Measurements from ENCODE around the gene ESM1. TPM values are rescaled to one million over a fixed set of nuclear protein-coding genes. Genes with fewer than 3 reads are reported as not detected.
A peak's percentile ranks its signal among the peaks of the same experiment; 100 is the strongest.
"Not testable (repeated sequence)": the region's sequence is repeated elsewhere in the genome, so short reads cannot be mapped to it uniquely, and the experiment has no call there.

Gene ESM1, protein sequence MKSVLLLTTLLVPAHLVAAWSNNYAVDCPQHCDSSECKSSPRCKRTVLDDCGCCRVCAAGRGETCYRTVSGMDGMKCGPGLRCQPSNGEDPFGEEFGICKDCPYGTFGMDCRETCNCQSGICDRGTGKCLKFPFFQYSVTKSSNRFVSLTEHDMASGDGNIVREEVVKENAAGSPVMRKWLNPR
- total RNA-seq (not detected), polyA plus RNA-seq (under 1 TPM in 2 of 3 donors, not detected in 1; 0.11 to 0.59 TPM), total RNA-seq (0 to 0.07 (median 0) reads per million in 6 experiments)

DNA sequence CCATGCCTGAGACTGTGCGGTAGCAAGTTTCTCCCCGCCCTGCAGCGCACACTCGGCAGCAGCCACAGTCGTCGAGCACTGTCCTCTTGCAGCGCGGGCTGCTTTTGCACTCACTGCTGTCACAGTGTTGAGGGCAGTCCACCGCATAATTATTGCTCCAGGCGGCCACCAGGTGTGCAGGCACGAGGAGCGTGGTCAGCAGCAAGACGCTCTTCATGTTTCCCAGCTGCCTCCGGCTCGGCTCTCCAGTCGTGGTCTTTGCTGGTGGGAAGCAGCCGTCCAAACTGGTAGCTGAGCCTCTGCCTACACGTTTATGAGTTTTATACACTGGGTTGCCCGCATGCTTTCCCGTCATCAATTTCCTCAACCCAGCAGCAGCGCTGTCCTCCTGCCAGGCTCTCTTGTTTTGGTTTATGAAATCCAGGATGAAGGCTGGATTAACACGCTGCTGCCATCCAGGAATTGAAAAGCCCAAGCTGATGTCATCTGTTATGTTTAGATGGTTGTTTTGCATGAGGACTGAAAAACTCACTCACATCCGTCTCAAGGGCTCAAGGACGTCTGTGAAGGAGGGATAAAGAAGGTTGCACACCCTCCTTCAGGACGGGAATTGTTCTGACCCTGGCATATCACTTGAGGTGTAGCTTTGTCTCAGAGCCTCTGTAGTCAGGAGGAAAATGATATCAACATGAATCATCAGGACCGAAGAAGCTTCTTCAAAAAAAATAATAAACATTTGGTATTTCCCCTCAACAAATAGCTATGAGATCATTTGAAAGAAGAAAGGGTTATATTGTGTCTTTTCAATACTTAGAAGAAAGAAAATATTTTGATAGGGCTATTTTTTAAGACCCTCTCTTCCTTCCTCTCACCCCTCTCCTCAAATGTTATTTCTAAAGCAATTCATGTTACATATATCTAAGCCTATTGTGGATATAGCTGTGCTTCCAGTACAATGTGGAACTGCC, at the start of gene ESM1:
Gene ESM1 (minus strand): TSS at position 293 of the 968 bp plus-strand sequence. CDS start 76 bp downstream, at position 217.
- H3K27ac Mint-ChIP-seq = peak within 1 kb of the TSS in 1 of 10 donors; percentile 29
- no peaks in the 10 kb centered on the region for H3K36me3 Mint-ChIP-seq
- H3K4me1 Mint-ChIP-seq = peaks cover 17 to 43% (median 39%) of the 10 kb centered on the region in 4 donors
- H3K9me3 Mint-ChIP-seq = no peaks in the 10 kb centered on the region
- H3K4me3 Mint-ChIP-seq = peak within 1 kb of the TSS in 9 of 10 donors; percentile 15 to 68 (median 40)
- H3K27me3 Mint-ChIP-seq = peaks cover 0 to 11% (median 6%) of the 10 kb centered on the region in 5 donors
- peak in 1 of 2 donors; percentile 50 for ATAC-seq
- no peak for DNase-seq
- POLR2A ChIA-PET = interaction anchor here (1.0 kb wide), 1 partner anchor 41 kb away, joined by 4 read pairs; no protein-coding TSS in a partner anchor

DNA sequence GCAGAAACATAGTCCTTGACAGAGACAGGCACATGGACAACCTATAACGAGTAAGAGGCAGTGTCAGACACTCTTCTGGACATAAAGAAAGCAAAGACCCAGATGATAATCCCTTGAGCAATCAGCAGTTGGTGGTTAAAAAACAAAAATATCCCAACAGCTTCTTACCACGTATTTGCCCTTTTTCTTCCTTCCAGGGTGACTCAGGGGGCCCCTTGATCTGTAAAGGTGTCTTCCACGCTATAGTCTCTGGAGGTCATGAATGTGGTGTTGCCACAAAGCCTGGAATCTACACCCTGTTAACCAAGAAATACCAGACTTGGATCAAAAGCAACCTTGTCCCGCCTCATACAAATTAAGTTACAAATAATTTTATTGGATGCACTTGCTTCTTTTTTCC, 48.2 kb upstream of the ESM1 start:
- H3K27me3 Mint-ChIP-seq = no peaks in the 10 kb centered on the region
- POLR2A ChIA-PET = no interaction called here
- H3K4me3 Mint-ChIP-seq = no peak overlapping the region
- peaks cover 0 to 2% (median 0%) of the 10 kb centered on the region in 9 donors for H3K9me3 Mint-ChIP-seq
- peaks cover 22 to 50% (median 44%) of the 10 kb centered on the region in 4 donors for H3K4me1 Mint-ChIP-seq
- H3K27ac Mint-ChIP-seq = peak overlapping the region in 3 of 10 donors; percentile 7 to 16 (median 15)
- H3K36me3 Mint-ChIP-seq = no peaks in the 10 kb centered on the region
- ATAC-seq (no peak), DNase-seq (no peak)

DNA sequence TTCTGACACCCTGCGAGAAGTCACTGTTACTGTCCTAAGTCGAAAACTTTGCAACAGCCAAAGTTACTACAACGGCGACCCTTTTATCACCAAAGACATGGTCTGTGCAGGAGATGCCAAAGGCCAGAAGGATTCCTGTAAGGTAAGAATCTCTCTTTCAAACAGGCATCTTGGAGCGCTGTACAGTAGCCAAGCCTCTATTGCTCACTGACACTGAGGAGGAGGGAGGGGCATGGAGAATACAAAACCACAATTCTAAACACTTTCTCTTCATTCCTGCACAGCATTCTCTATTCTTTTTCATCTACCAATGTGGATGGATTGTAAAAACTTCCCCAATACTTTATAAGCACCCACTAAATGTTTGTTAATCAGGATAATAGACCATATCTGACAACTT, 46.1 kb upstream of the ESM1 start:
- ATAC-seq (no peak), DNase-seq (no peak)
- H3K36me3 Mint-ChIP-seq = no peaks in the 10 kb centered on the region
- H3K4me3 Mint-ChIP-seq = no peak overlapping the region
- POLR2A ChIA-PET = no interaction called here
- peak overlapping the region in 1 of 10 donors; percentile 20 for H3K27ac Mint-ChIP-seq
- H3K9me3 Mint-ChIP-seq = peaks cover 0 to 2% (median 0%) of the 10 kb centered on the region in 9 donors
- peaks cover 28 to 50% (median 44%) of the 10 kb centered on the region in 4 donors for H3K4me1 Mint-ChIP-seq
- no peaks in the 10 kb centered on the region for H3K27me3 Mint-ChIP-seq

DNA sequence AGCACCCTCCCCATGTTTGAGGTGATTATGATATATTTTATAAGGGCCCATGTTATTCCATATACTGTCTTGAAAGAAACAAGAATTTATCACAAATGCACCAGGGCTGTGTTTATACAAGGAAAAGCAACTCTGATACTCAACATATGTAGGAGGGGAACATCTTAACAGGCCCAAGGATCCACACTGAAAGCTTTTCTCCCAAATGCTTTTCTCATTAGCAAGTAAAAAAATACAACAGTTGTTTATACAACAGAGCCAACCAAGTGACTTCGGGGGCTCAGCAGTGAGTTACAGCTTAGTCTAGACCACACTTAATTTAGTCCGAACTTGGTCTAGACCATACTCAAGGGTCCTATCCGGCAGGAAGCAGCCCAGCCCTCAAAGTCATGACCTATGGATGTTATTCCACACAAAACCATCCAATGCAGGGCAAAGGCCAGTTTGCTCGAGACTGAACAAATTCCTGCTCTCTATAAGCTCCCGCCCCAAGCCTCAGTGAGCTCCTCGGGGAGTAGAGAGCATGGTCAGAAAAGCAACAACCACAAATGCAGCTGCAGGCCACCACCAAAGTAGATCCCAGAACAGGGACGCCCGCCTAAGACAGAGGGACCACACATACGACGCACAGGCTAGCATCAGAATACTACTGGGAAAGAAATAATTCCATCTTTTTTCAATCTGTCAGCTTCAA, 45.4 kb upstream of the ESM1 start:
- POLR2A ChIA-PET = no interaction called here
- no peaks in the 10 kb centered on the region for H3K27me3 Mint-ChIP-seq
- no peak for ATAC-seq
- no peaks in the 10 kb centered on the region for H3K36me3 Mint-ChIP-seq
- H3K4me1 Mint-ChIP-seq = peaks cover 29 to 54% (median 47%) of the 10 kb centered on the region in 4 donors
- H3K27ac Mint-ChIP-seq = peak overlapping the region in 3 of 10 donors; percentile 12 to 74 (median 42)
- DNase-seq = no peak
- H3K9me3 Mint-ChIP-seq = peaks cover 0 to 2% (median 0%) of the 10 kb centered on the region in 9 donors
- H3K4me3 Mint-ChIP-seq = no peak overlapping the region

DNA sequence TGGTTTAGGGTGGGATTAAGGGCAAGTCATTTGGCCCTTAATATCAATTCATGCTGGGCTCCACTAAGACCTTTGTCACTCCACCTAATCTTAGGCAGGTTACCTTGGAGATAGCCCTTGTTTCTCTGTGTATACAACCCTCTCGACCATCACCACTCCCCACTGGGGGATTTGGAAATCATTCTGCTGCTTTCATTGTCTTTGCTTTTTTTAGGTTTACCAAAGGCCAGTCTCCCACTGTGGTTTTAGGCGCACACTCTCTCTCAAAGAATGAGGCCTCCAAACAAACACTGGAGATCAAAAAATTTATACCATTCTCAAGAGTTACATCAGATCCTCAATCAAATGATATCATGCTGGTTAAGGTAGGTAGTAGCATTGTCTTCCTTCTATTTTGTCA, 44.8 kb upstream of the ESM1 start:
- H3K4me3 Mint-ChIP-seq = no peak overlapping the region

DNA sequence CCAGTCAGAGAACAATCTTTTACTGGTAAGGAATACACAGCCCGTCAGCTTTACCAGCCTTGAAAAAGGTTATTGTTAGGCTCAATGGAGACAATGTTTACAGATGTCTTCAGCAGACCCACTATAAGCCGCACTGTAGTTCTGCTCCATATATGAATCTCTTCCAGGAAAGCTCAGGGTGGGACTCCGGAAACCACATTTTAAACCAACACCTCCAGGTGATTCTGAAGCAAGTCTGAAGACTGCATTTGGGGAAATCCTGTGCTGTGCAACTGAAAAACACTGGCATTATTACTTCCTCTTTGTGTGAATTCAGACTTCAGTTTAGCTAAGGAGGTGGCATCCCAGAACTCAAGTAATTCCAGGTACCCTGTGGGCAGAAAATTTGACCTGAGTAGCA, 42.2 kb upstream of the ESM1 start:
- no peaks in the 10 kb centered on the region for H3K27me3 Mint-ChIP-seq
- H3K4me1 Mint-ChIP-seq = peaks cover 35 to 83% (median 70%) of the 10 kb centered on the region in 4 donors
- H3K9me3 Mint-ChIP-seq = peaks cover 0 to 2% (median 0%) of the 10 kb centered on the region in 9 donors
- POLR2A ChIA-PET = interaction anchor here (1.3 to 1.6 kb wide), 2 partner anchors 9 to 69 kb away, joined by 4 to 6 read pairs; no protein-coding TSS in a partner anchor
- peak; percentile 47 to 78 for ATAC-seq
- H3K27ac Mint-ChIP-seq = peak overlapping the region; percentile 9 to 91 (median 64)
- H3K36me3 Mint-ChIP-seq = no peaks in the 10 kb centered on the region
- H3K4me3 Mint-ChIP-seq = peak overlapping the region; percentile 13 to 81 (median 70)
- DNase-seq = peak in 2 of 10 donors; percentile 21 to 28

More for the DNA sequence above, 44.8 kb upstream of the ESM1 start:
- ATAC-seq = no peak
- peak overlapping the region in 3 of 10 donors; percentile 42 to 74 (median 56) for H3K27ac Mint-ChIP-seq
- no peak for DNase-seq
- H3K27me3 Mint-ChIP-seq = no peaks in the 10 kb centered on the region
- POLR2A ChIA-PET = no interaction called here
- no peaks in the 10 kb centered on the region for H3K36me3 Mint-ChIP-seq
- H3K9me3 Mint-ChIP-seq = peaks cover 0 to 2% (median 0%) of the 10 kb centered on the region in 9 donors
- peaks cover 31 to 59% (median 50%) of the 10 kb centered on the region in 4 donors for H3K4me1 Mint-ChIP-seq

DNA sequence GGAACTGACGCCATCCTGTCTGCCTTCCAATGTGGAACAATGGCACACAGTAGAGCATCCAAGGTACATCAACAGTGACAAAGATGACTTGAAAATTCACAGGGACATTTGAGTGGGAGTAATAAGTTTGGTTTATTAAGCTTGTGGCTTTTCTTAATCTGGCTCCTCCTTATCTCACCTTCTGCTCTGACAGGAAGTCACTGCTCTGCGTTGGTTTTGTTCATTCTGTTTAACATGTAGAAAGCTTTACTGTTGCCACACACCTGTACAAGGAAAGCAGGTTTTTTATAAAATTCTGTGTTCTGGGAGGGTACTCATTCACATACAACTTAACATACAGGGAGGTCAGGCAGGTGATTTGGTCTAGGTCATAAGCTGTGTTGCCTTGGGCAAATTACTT, 37.1 kb upstream of the ESM1 start:
- Mint-ChIP-seq H3K36me3 (no peaks in the 10 kb centered on the region), H3K9me3 (peaks cover 0 to 3% (median 0%) of the 10 kb centered on the region in 9 donors), H3K4me3 (peak overlapping the region in 7 of 10 donors; percentile 2 to 55 (median 36)), H3K4me1 (peaks cover 24 to 70% (median 52%) of the 10 kb centered on the region in 4 donors), H3K27ac (peak overlapping the region in 6 of 10 donors; percentile 0 to 83 (median 20)), H3K27me3 (no peaks in the 10 kb centered on the region)
- POLR2A ChIA-PET = interaction anchor here (0.9 to 1.6 kb wide), 5 partner anchors 15 to 82 kb away, joined by 3 to 7 read pairs (median 4); no protein-coding TSS in a partner anchor
- ATAC-seq (peak; percentile 46 to 54), DNase-seq (peak in 3 of 10 donors; percentile 8 to 19 (median 19))

DNA sequence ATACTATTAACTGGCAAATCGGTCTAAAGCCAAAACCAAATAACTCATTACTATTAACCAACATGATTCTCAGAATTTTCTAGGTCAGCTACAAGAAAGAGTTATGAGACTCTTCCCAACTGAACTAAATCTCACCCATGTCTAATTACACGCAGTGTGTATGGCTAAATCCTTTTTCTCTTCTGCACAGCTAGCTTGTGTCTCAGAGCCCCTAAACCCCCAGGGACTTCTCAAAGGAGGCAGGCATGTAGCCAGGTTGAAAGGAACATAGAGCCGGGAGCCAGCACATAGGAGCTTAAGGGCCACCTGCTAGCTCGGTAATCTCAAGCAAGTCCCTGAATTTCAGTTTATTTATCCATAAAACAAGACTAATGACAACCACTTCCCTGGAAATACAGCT, 36.4 kb upstream of the ESM1 start:
- DNase-seq (no peak), ATAC-seq (no peak)
- H3K27ac Mint-ChIP-seq = peak overlapping the region in 3 of 10 donors; percentile 0 to 93 (median 0)
- H3K36me3 Mint-ChIP-seq = no peaks in the 10 kb centered on the region
- H3K4me3 Mint-ChIP-seq = peak overlapping the region in 3 of 10 donors; percentile 2 to 55 (median 44)
- no peaks in the 10 kb centered on the region for H3K27me3 Mint-ChIP-seq
- H3K9me3 Mint-ChIP-seq = peaks cover 0 to 3% (median 0%) of the 10 kb centered on the region in 9 donors
- peaks cover 20 to 64% (median 46%) of the 10 kb centered on the region in 4 donors for H3K4me1 Mint-ChIP-seq
- POLR2A ChIA-PET = interaction anchor here (0.7 to 1.6 kb wide), 5 partner anchors 16 to 83 kb away, joined by 3 to 7 read pairs (median 4); no protein-coding TSS in a partner anchor

DNA sequence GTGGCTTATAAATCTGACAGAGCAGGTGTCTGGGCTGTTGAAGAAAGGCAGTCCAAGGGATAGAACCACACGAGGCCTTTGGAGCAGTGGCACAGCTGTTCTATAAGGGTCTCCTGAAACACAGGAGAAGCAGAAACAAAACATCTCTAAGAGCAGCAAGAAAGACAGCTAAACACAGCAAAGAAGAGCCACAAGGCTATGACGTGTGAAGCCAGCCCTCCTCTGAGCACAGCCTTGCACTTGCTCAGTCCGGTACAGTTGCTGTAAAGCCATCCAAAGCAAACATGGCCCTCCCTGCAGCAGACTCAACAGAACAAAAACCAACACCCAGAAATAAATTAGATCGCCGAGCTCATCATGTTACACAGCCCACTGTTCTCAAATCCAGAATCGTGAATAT, 36.0 kb upstream of the ESM1 start:
- peaks cover 16 to 60% (median 42%) of the 10 kb centered on the region in 4 donors for H3K4me1 Mint-ChIP-seq
- H3K36me3 Mint-ChIP-seq = no peaks in the 10 kb centered on the region
- no peak for ATAC-seq
- peaks cover 0 to 6% (median under 1%) of the 10 kb centered on the region in 9 donors for H3K9me3 Mint-ChIP-seq
- H3K27me3 Mint-ChIP-seq = no peaks in the 10 kb centered on the region
- POLR2A ChIA-PET = interaction anchor here (0.7 to 1.6 kb wide), 4 partner anchors 16 to 83 kb away, joined by 3 to 7 read pairs (median 4); no protein-coding TSS in a partner anchor
- no peak for DNase-seq
- peak overlapping the region in 5 of 10 donors; percentile 0 to 93 (median 24) for H3K27ac Mint-ChIP-seq
- H3K4me3 Mint-ChIP-seq = peak overlapping the region in 4 of 10 donors; percentile 4 to 55 (median 10)

DNA sequence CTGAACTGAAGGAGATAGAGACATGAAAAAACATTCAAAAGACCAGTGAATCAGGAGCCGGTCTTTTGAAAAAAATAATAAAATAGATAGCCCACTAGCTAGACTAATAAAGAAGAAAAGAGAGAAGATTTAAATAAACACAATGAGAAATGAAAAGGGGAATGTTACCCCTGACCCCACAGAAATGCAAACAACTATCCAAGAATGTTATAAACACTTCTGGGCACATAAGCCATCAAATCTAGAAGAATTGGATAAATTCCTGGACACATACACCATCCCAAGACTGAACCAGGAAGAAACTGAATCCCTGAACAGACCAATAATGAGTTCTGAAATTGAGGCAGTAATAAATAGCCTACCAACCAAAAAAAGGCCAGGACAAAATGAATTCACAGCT, 24.8 kb upstream of the ESM1 start:
- ATAC-seq, H3K4me3 Mint-ChIP-seq, POLR2A ChIA-PET, H3K27me3 Mint-ChIP-seq, DNase-seq: not testable (repeated sequence)
- Mint-ChIP-seq H3K36me3 (peaks cover 0 to 16% (median 10%) of the 10 kb centered on the region in 3 donors), H3K4me1 (peaks cover 0 to 12% (median 7%) of the 10 kb centered on the region in 4 donors), H3K27ac (peak overlapping the region in 1 of 10 donors; percentile 83), H3K9me3 (peaks cover 4 to 35% (median 11%) of the 10 kb centered on the region in 9 donors)

DNA sequence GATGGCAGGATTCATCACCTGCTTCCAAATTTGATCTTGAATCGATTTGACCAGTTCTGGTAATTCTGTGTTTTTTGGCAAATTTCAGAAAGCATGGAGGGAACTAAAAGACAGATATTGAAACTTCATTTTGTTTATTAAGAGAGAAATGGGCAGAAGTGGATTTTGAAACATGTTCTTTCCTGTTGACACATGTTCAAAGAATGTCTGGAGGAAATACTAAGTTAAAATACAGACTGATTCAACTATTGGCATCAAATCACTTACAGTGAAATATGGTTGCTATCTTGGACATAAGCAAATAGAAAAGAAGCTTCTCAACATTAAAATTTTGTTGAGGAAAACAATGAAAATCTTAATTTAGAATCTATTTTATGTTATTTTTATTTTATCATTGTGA, 19.3 kb upstream of the ESM1 start:
- DNase-seq = no peak
- no peak for ATAC-seq
- Mint-ChIP-seq H3K27me3 (no peaks in the 10 kb centered on the region), H3K4me3 (no peak overlapping the region), H3K4me1 (peaks cover 9 to 21% (median 16%) of the 10 kb centered on the region in 4 donors), H3K27ac (no peak overlapping the region), H3K9me3 (peaks cover 0 to 4% (median 1%) of the 10 kb centered on the region in 9 donors), H3K36me3 (no peaks in the 10 kb centered on the region)
- POLR2A ChIA-PET = no interaction called here
